Hematopoietic multipotent progenitor cell treated with erythropoietin and hydrocortisone succinate and interleukin-3 and kit ligand, for 4 days (in vitro differentiated cells): ENCODE results near the gene SLC45A2.
"Not testable (repeated sequence)": the region's sequence is repeated elsewhere in the genome, so short reads cannot be mapped to it uniquely, and the experiment has no call there.

Source experiments
- DNase-seq: peaks from one replicate; pipeline ENCODE4 v3.0.0-alpha.2; 2015

SLC45A2 gene

DNA sequence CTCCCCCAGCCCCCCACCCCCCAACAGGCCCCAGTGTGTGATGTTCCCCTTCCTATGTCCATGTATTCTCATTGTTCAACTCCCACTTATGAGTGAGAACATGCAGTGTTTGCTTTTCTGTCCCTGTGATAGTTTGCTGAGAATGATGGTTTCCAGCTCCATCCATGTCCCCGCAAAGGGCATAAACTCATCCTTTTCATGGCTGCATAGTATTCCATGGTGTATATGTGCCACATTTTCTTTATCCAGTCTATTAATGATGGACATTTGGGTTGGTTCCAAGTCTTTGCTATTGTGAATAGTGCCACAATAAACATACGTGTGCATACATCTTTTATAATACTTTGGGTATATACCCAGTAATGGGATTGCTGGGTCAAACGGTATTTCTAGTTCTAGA is 69.6 kb downstream of the SLC45A2 start:
- not testable (repeated sequence) for DNase-seq

- not testable (repeated sequence) for DNase-seq
Observed at GRCh38 chr5:33906248-33906647, 78.2 kb downstream of the SLC45A2 start.

DNA sequence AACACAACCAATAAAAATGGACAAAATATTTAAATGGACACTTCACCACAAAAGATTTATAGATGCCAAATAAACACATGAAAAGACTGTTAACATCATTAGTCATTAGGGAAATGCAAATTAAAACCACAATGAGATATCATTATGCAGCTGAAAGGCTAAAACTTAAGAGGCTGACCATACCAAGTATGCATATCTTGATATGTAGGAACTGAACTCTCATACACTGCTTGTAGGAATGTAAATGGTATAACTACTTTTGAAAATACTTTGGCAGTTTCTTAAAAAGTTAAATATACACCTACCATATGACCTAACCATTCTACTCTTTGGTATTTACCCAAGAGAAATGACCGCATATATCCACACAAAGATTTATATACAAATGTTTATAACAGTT is 79.1 kb downstream of the SLC45A2 start:
- no peak for DNase-seq

- DNase-seq = no peak
Observed at GRCh38 chr5:33903118-33903517, 81.4 kb downstream of the SLC45A2 start.

GRCh38 chr5:33901156-33901555 is 83.3 kb downstream of the SLC45A2 start:
- no peak for DNase-seq
